GM12878 (cell line): ENCODE data around the gene SLC6A9. TPM values are rescaled to one million over a fixed set of nuclear protein-coding genes. Genes with fewer than 3 reads are reported as not detected.
A peak's percentile ranks its signal among the peaks of the same experiment; 100 is the strongest.

Source experiments
- ATAC-seq: fragments of 200-7000 bp; cut with Tn5 transposase; 3 replicates; pipeline ENCODE4 v1.9.1; 2020; ENCODE audit warnings: mild to moderate bottlenecking, moderate library complexity
- BruUV-seq: library from RNA; stranded (reverse); fragments of 400-500 nt; replicated peaks from 2 replicates; lab custom pipeline; 2021; lab: Mats Ljungman, UMichigan
- CTCF ChIA-PET: fragments of 300-600 bp; sonication (Branson Sonifier 250); formaldehyde crosslinking; extraction: SDS; loops from one replicate; lab custom pipeline; 2021; ENCODE audit warnings: inconsistent platforms; lab: Yijun Ruan, JAX
- POLR2A ChIA-PET: fragments of 350-600 bp; formaldehyde crosslinking; extraction: SDS; loops from one replicate; lab custom pipeline; 2021; ENCODE audit warnings: inconsistent platforms; lab: Charles Lee
- RAD21 ChIA-PET: fragments of 300-600 bp; sonication (Branson Sonifier 250); formaldehyde crosslinking; loops from one replicate; lab custom pipeline; 2023; ENCODE audit warnings: antibody characterized with exemption; ENCODE audit not compliant: unreplicated experiment; lab: Charles Lee
- SMC1A ChIA-PET: fragments of 300-600 bp; sonication (Branson Sonifier 250); formaldehyde crosslinking; loops from one replicate; lab custom pipeline; 2023; ENCODE audit not compliant: unreplicated experiment, uncharacterized antibody; lab: Charles Lee
- DNase-seq: peaks from one replicate; pipeline ENCODE4 v3.0.0-alpha.2; 2011; ENCODE audit warnings: low read depth, low spot score
- FAIRE-seq: peaks from 3 replicates; lab custom pipeline; 2011; peaks lifted over from hg19 to GRCh38; lab: Jason Lieb, UNC
- H2AFZ ChIP-seq: 2 replicates; pipeline ENCODE4 v1.6.0; 2011; ENCODE audit warnings: low read depth, low read length, control low read depth; ENCODE audit not compliant: control insufficient read depth
- H3K27ac ChIP-seq: 2 replicates; pipeline ENCODE4 v1.5.1; 2011; ENCODE audit warnings: control low read depth; ENCODE audit not compliant: control insufficient read depth, insufficient read depth
- H3K27me3 ChIP-seq, 2 experiments: replicated peaks in 1 of 2; 2 replicates each; pipeline versions ENCODE4 v1.6.0 to v1.6.1; 2011; ENCODE audit warnings: low read length in 1 of 2; ENCODE audit not compliant: control insufficient read depth in 2 of 2, insufficient read depth in 2 of 2
- H3K36me3 ChIP-seq, 2 experiments: 2 replicates each; pipeline ENCODE4 v1.5.1; 2011; ENCODE audit warnings: low read length in 1 of 2; ENCODE audit not compliant: control insufficient read depth in 2 of 2, insufficient read depth in 2 of 2
- H3K4me1 ChIP-seq: 2 replicates; pipeline ENCODE4 v1.6.1; 2011; ENCODE audit warnings: mild to moderate bottlenecking, low read length, moderate library complexity, mixed read lengths; ENCODE audit not compliant: control insufficient read depth, insufficient read depth
- H3K4me2 ChIP-seq: 2 replicates; pipeline ENCODE4 v1.6.0; 2011; ENCODE audit warnings: control low read depth; ENCODE audit not compliant: control insufficient read depth, insufficient read depth
- H3K4me3 ChIP-seq: fragments of 200-600 bp; sonication (generic); 2 replicates; pipeline ENCODE4 v1.5.1; 2016
- H3K79me2 ChIP-seq: 2 replicates; pipeline ENCODE4 v1.6.0; 2011; ENCODE audit warnings: low read length; ENCODE audit not compliant: control insufficient read depth, insufficient read depth
- H3K9ac ChIP-seq: 2 replicates; pipeline ENCODE4 v1.8.0; 2011; ENCODE audit warnings: low read length, control low read depth, mixed read lengths; ENCODE audit not compliant: control insufficient read depth, insufficient read depth
- H3K9me3 ChIP-seq: replicated peaks from 3 replicates; pipeline ENCODE4 v1.5.1; 2011; ENCODE audit warnings: mild to moderate bottlenecking, low read length; ENCODE audit not compliant: control insufficient read depth, insufficient read depth
- H4K20me1 ChIP-seq: 2 replicates; pipeline ENCODE4 v1.6.0; 2011; ENCODE audit not compliant: control insufficient read depth, insufficient read depth
- BMI1 ChIP-seq: fragments of 450-650 bp; IDR thresholded peaks from 2 replicates; pipeline ENCODE4 v1.6.1; 2016; ENCODE audit warnings: mild to moderate bottlenecking, moderate library complexity, borderline replicate concordance
- EED ChIP-seq: sonication (generic); IDR thresholded peaks from 2 replicates; pipeline ENCODE4 v1.6.1; 2016; ENCODE audit warnings: antibody characterized with exemption, low read depth
- EGR1 ChIP-seq, 2 experiments: IDR thresholded peaks; 1 replicate in 1 of 2; 2 replicates in 1 of 2; pipeline ENCODE4 v1.6.1; 2011 to 2012; ENCODE audit warnings: low read depth in 2 of 2, low read length in 2 of 2, borderline replicate concordance in 1 of 2, mild to moderate bottlenecking in 1 of 2, moderate library complexity in 1 of 2
- IRF4 ChIP-seq: IDR thresholded peaks from 2 replicates; pipeline ENCODE4 v1.6.1; 2011; ENCODE audit warnings: low read depth, low read length
- JUNB ChIP-seq: IDR thresholded peaks from 2 replicates; pipeline ENCODE4 v1.6.1; 2016; ENCODE audit warnings: antibody characterized with exemption, mild to moderate bottlenecking
- MTA3 ChIP-seq: IDR thresholded peaks from 2 replicates; pipeline ENCODE4 v1.6.1; 2012; ENCODE audit warnings: low read length, inconsistent platforms, borderline replicate concordance
- NRF1 ChIP-seq: conservative IDR thresholded peaks from 2 replicates; pipeline ENCODE4 v1.6.1; 2011; ENCODE audit warnings: mild to moderate bottlenecking, low read depth, low read length, improper control_type of control experiment
- RAD51 ChIP-seq: fragments of 450-650 bp; IDR thresholded peaks from 2 replicates; pipeline ENCODE4 v1.6.1; 2016; ENCODE audit warnings: moderate library complexity, mild to moderate bottlenecking, inconsistent platforms
- REST ChIP-seq: IDR thresholded peaks from 2 replicates; pipeline ENCODE4 v1.6.1; 2012; ENCODE audit warnings: mild to moderate bottlenecking, low read depth, low read length
- RFX5 ChIP-seq: IDR thresholded peaks from 2 replicates; pipeline ENCODE4 v1.6.1; 2011; ENCODE audit warnings: low read depth, low read length, improper control_type of control experiment
- SIX5 ChIP-seq: IDR thresholded peaks from 2 replicates; pipeline ENCODE4 v1.6.1; 2011; ENCODE audit warnings: mild to moderate bottlenecking, low read depth, low read length, moderate library complexity; ENCODE audit not compliant: severe bottlenecking
- SKIL ChIP-seq: fragments of 450-650 bp; IDR thresholded peaks from 2 replicates; pipeline ENCODE4 v1.6.1; 2017; ENCODE audit warnings: mild to moderate bottlenecking, low read depth, inconsistent platforms; ENCODE audit not compliant: poor library complexity, severe bottlenecking
- SMAD1 ChIP-seq: fragments of 450-650 bp; IDR thresholded peaks from 2 replicates; pipeline ENCODE4 v1.6.1; 2018; ENCODE audit warnings: mild to moderate bottlenecking, low read depth; ENCODE audit not compliant: partially characterized antibody
- SMC3 ChIP-seq: IDR thresholded peaks from 2 replicates; pipeline ENCODE4 v1.6.1; 2011; ENCODE audit warnings: low read length, improper control_type of control experiment, borderline replicate concordance
- SP1 ChIP-seq: IDR thresholded peaks from one replicate; pipeline ENCODE4 v1.6.1; 2011; ENCODE audit warnings: low read depth, low read length
- SUPT20H ChIP-seq: IDR thresholded peaks from 2 replicates; pipeline ENCODE4 v1.6.1; 2011; ENCODE audit warnings: low read depth, mild to moderate bottlenecking, low read length, moderate library complexity, borderline replicate concordance; ENCODE audit not compliant: control insufficient read depth
- SUZ12 ChIP-seq: fragments of 200-600 bp; sonication (generic); IDR thresholded peaks from one replicate; pipeline ENCODE4 v1.6.1; 2018; ENCODE audit warnings: antibody characterized with exemption, mild to moderate bottlenecking; ENCODE audit not compliant: unreplicated experiment
- ZBED1 ChIP-seq: IDR thresholded peaks from 2 replicates; pipeline ENCODE4 v1.6.1; 2016; ENCODE audit warnings: borderline replicate concordance
- ZNF217 ChIP-seq: fragments of 450-650 bp; IDR thresholded peaks from 2 replicates; pipeline ENCODE4 v1.6.1; 2017; ENCODE audit warnings: antibody characterized with exemption, mild to moderate bottlenecking
- WGBS: methylation state at CpG from one replicate; pipeline ENCODE4 v1.1.6; 2016; ENCODE audit warnings: low lambda C conversion rate; ENCODE audit not compliant: insufficient replicate concordance, insufficient coverage; ENCODE audit errors: missing lambda C conversion rate; 5-methylcytosine and 5-hydroxymethylcytosine counted together
- in situ Hi-C: fragments of 300-500 bp; cut with MboI; formaldehyde crosslinking; loops from 9 replicates; pipeline ENCODE4 v1.14.3; 2018; ENCODE audit warnings: mixed read lengths
- intact Hi-C: fragments of 100-400 bp; cut with micrococcal nuclease; formaldehyde crosslinking; loops from one replicate; pipeline ENCODE4 v1.14.2; 2022; ENCODE audit not compliant: unreplicated experiment
- polyA plus RNA-seq, 11 experiments: library from polyadenylated mRNA; depleted of rRNA in 4 of 11; unstranded in 6 of 11; stranded (reverse) in 5 of 11; fragments of >200 nt; fragmentation: Nextera tagmentation in 4 of 11; fragmentation: Illumina TruSeq in 1 of 11; extraction: Ambion mirVana in 4 of 11; extraction: Trizol in 1 of 11; gene quantifications; 1 replicate in 1 of 11; 2 replicates in 10 of 11; pipeline versions ENCODE4 v1.2.1 to v1.2.3, GENCODE V29; 2011 to 2016; ENCODE audit warnings: inconsistent platforms in 2 of 11, missing spikeins in 2 of 11, low read depth in 1 of 11
- total RNA-seq, 4 experiments: library from RNA; depleted of rRNA in 3 of 4; stranded (reverse); fragments of >200 nt in 3 of 4; fragmentation: Illumina TruSeq in 1 of 4; extraction: Trizol in 1 of 4; gene quantifications; 2 replicates each; pipeline versions ENCODE4 v1.2.1 to v1.2.3, GENCODE V29; 2013 to 2021

SLC6A9 gene
- total and polyA plus RNA-seq, 10 of the 15 experiments (the other 5 are each of a cell fraction or from before 2014, with no cell fraction given) = 0.02 to 2.0 (median 0.63) TPM

GRCh38 chr1:44047131-44047530 is 15.9 kb upstream of the SLC6A9 start:
- intact Hi-C loops = loop anchor here (1.0 kb wide), 1 partner anchor 42 kb away; no protein-coding TSS in a partner anchor
- Histone ChIP-seq H3K36me3 (no peaks in the 10 kb centered on the region), H3K9ac (no peak overlapping the region), H3K27me3 (no peaks in the 10 kb centered on the region)
- 0% methylated on average over 1 of the region's 1 CpG for WGBS
- TF ChIP-seq NRF1 (no peak), RAD51 (no peak), EED (no peak), SUPT20H (no peak), ZBED1 (no peak), MTA3 (no peak), REST (no peak), SKIL (no peak), JUNB (no peak), RFX5 (no peak), SMAD1 (no peak), EGR1 (IDR thresholded peaks at IDR 0.05; ENCODE audit: borderline replicate concordance in 1 of 2, low read depth in 2 of 2, low read length in 2 of 2) (no peak), SMC3 (no peak), SUZ12 (no peak), ZNF217 (no peak), SP1 (no peak), SIX5 (no peak), BMI1 (no peak), IRF4 (no peak)
- TF ChIP-seq, all 136 proteins: peak for 0
- no peaks in the 10 kb centered on the region for H3K4me1 ChIP-seq
- no peak overlapping the region for H3K4me3 ChIP-seq
- no peaks in the 10 kb centered on the region for H4K20me1 ChIP-seq
- ChIA-PET CTCF (interaction anchor here (1.0 to 12.6 kb wide), 21 partner anchors 10 to 820 kb away, joined by 3 to 167 read pairs (median 5); no protein-coding TSS in a partner anchor), RAD21 (interaction anchor here (1.1 to 3.6 kb wide), 4 partner anchors 42 to 284 kb away, joined by 3 to 14 read pairs (median 7); no protein-coding TSS in a partner anchor), SMC1A (interaction anchor here (0.6 to 4.5 kb wide), 9 partner anchors 11 to 283 kb away, joined by 3 to 23 read pairs (median 7); no protein-coding TSS in a partner anchor), POLR2A (no interaction called here)
- in situ Hi-C loops = no loop called here
- no TSS peak for BruUV-seq
- DNase-seq (no peak), FAIRE-seq (no peak), ATAC-seq (no peak)
- H3K9me3 ChIP-seq = no peaks in the 10 kb centered on the region
- H3K27ac ChIP-seq = no peak overlapping the region
- H3K79me2 ChIP-seq = no peaks in the 10 kb centered on the region
- H3K4me2 ChIP-seq = no peak overlapping the region
- H2AFZ ChIP-seq = peak overlapping the region; percentile 63
